NB4 (cell line): ENCODE data around the gene DENND1A.
A peak's percentile ranks its signal among the peaks of the same experiment; 100 is the strongest.

Source experiments
- DNase-seq: peaks from one replicate; pipeline ENCODE4 v3.0.0; 2010; ENCODE audit warnings: low read depth
- H3K4me3 ChIP-seq: one replicate; pipeline ENCODE4 v1.5.1; 2011; ENCODE audit warnings: mild to moderate bottlenecking, low read depth, low read length, moderate library complexity
- MYC ChIP-seq: IDR thresholded peaks from 2 replicates; pipeline ENCODE4 v1.6.1; 2011; ENCODE audit warnings: low read depth, low read length
- POLR2A ChIP-seq: IDR thresholded peaks from 2 replicates; pipeline ENCODE4 v1.6.1; 2011; ENCODE audit warnings: mild to moderate bottlenecking; ENCODE audit not compliant: insufficient read length; ENCODE audit errors: extremely low read depth
- TF ChIP-seq, protein P1 (sequence below): IDR thresholded peaks from 2 replicates; pipeline ENCODE4 v1.6.1; 2011; ENCODE audit warnings: low read depth, low read length
- TF ChIP-seq, protein P2 (sequence below): IDR thresholded peaks from one replicate; pipeline ENCODE4 v1.5.1; 2012; ENCODE audit warnings: low read depth, low read length

Gene DENND1A

DNA sequence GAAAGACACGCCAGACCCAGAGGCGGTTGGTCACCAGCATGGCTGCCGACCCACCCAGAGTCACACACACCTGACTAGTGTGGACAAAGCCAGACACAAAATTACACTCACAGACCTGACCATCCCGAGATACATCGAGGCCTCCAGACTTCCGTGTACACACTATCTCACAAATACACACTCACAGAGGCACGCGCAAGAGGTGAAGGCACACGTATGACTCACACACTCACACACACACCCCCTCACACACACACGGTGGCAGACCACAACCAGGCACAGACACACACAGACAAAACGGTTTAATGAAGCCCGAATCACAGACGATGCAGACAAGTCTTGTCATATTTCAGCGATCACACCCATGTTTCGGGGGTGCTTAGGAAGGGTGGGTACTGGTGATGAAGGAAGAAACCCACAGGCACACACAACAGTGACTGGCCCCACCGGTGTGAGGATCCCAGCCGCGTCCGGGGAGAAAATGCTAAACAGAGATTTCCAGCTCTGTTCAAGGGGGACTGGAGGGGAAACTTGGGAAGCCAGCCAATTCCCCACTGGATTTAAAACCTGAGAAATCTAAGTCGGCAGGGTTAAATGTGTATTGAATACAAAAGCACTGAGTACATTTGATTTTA lies 522.6 kb downstream of the DENND1A start:
- H3K4me3 ChIP-seq: no peak overlapping the region
- TF ChIP-seq MYC: no peak
- TF ChIP-seq, protein P1, sequence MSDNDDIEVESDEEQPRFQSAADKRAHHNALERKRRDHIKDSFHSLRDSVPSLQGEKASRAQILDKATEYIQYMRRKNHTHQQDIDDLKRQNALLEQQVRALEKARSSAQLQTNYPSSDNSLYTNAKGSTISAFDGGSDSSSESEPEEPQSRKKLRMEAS: no peak
- TF ChIP-seq, protein P2, sequence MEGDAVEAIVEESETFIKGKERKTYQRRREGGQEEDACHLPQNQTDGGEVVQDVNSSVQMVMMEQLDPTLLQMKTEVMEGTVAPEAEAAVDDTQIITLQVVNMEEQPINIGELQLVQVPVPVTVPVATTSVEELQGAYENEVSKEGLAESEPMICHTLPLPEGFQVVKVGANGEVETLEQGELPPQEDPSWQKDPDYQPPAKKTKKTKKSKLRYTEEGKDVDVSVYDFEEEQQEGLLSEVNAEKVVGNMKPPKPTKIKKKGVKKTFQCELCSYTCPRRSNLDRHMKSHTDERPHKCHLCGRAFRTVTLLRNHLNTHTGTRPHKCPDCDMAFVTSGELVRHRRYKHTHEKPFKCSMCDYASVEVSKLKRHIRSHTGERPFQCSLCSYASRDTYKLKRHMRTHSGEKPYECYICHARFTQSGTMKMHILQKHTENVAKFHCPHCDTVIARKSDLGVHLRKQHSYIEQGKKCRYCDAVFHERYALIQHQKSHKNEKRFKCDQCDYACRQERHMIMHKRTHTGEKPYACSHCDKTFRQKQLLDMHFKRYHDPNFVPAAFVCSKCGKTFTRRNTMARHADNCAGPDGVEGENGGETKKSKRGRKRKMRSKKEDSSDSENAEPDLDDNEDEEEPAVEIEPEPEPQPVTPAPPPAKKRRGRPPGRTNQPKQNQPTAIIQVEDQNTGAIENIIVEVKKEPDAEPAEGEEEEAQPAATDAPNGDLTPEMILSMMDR: no peak
- TF ChIP-seq POLR2A: no peak
- no peak for DNase-seq

DNA sequence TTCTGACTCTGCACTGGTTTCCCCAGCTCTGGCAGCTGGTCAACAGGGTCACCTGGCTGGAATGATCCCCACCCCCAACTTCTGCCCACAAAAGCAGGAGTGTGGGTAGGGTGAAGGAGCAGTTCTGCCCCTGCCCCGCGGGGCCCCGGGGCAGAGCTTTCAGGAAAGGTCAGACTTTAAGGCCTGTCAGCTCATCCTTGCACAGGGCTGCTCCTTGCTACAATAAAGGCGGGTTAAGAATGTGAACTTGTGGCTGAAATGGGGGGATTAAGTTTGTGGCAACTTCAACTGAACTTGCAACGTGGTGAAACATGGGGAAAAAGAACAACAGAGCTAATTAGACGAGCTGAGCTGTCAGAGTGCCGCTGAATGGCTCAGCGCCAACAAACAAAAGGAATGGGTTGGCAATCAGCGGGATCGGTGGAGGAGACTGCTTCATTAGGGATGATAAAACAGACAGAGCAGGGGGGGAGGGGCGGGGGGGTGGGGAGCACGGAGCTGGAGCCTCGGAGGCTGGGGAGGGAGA lies 523.2 kb downstream of the DENND1A start:
- DNase-seq: no peak
- TF ChIP-seq POLR2A (no peak), MYC (no peak)
- TF ChIP-seq, protein P1: no peak
- TF ChIP-seq, protein P2: no peak
- H3K4me3 ChIP-seq: no peak overlapping the region

DNA sequence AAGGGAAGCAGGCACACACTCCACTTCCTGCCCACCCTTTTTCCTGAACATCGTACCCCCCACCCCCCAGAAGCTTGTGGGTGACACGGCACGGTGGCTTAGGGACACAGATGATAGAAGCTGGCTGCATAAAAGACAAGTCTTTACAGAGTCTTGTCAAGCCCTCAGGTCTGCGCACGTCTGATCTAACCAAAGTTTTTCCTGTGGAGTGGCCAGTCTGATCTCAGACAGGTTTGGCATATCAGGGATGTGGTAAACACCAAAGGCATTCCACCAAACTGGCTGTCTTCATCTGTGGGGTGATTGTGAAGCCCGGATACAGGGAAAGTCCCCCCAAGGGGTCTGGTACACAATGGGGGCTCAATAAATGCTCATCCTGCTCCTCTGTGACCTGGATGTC lies 523.9 kb downstream of the DENND1A start:
- TF ChIP-seq MYC (no peak), POLR2A (no peak)
- TF ChIP-seq, protein P1: no peak
- TF ChIP-seq, protein P2: no peak
- no peak for DNase-seq
- no peak overlapping the region for H3K4me3 ChIP-seq

DNA sequence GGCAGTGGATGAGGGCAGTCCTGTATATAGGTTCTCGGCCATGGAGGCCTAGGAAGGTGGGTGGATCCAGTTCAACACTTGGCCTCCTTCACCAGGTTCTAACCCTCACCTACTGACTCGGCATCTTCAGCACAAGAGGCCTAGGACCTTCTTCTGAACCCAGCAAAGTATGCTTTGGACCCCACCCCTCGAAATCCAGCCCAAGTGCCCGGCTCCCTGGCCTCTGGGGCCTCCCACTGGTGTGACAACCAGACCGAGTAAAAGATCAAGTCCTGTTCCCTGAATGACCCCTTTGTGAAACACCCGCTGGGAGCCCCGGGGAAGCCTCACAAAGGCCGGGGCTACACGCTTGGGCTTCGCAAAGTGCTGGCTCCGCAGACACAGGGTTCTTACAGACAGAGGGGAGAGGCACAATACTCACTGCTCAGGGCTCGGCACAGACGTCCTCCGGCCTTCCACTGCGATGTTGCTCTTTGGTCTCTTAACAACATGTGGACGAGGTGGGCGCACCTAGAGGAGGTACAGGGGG lies 526.9 kb downstream of the DENND1A start:
- H3K4me3 ChIP-seq: no peak overlapping the region
- TF ChIP-seq, protein P2: no peak
- TF ChIP-seq MYC (no peak), POLR2A (no peak)
- TF ChIP-seq, protein P1: no peak
- no peak for DNase-seq

DNA sequence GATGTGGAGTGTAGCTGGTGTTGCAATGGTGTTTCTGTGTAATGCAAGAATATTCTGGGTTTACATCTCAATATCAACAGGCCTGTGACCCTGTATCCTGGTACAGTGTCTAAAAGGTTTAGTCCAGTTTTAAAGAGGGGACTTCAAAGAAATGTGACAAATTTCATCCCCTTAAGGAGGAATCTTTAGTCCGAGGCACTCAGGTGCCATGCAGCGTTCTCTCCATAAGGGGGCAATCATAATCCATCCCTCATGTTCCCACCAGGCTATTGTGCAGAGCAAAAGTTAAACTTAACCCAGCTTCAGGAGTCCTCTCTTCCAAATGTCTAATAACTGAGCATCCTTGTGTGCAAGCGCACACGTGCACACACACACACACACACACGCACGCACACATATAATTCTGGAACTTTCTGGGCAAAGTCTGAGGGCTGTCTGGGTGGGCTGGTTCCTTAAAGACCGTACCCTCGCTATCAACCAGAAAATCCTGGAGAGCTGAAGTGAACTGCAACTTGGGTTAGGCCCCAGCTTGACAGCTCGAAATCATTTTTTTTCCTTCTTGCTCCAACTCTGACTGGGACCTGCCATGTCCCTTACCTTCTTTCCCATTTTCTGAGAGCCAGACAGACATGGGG lies 527.9 kb downstream of the DENND1A start:
- DNase-seq: peak; percentile 52
- no peak overlapping the region for H3K4me3 ChIP-seq

More for the DNA sequence above, 527.9 kb downstream of the DENND1A start:
- TF ChIP-seq, protein P2: peak; percentile 90
- TF ChIP-seq POLR2A: no peak
- TF ChIP-seq, protein P1: no peak
- no peak for TF ChIP-seq MYC
